WERI-Rb-1 (cell line): Measurements from ENCODE around the gene DDX60.

Experiments
- DNase-seq: peaks from one replicate; pipeline ENCODE4 v3.0.0-alpha.2; 2020
- H3K27ac ChIP-seq: fragments of 250-450 bp; sonication (Bioruptor Pico); 2 replicates; pipeline ENCODE4 v1.5.1; 2020; ENCODE audit warnings: mild to moderate bottlenecking, moderate library complexity
- H3K27me3 ChIP-seq: fragments of 250-450 bp; sonication (Bioruptor Pico); 2 replicates; pipeline ENCODE4 v1.5.1; 2021; ENCODE audit warnings: mild to moderate bottlenecking, low read depth, moderate library complexity; ENCODE audit not compliant: insufficient read depth, severe bottlenecking
- H3K36me3 ChIP-seq: fragments of 250-450 bp; sonication (Bioruptor Pico); 2 replicates; pipeline ENCODE4 v1.5.1; 2020; ENCODE audit warnings: mild to moderate bottlenecking, moderate library complexity
- H3K4me3 ChIP-seq: 2 replicates; pipeline ENCODE4 v1.5.1; 2011; ENCODE audit warnings: low read depth, mild to moderate bottlenecking, control low read depth, low read length
- H3K9me3 ChIP-seq: fragments of 250-450 bp; sonication (Bioruptor Pico); 2 replicates; pipeline ENCODE4 v1.5.1; 2021; ENCODE audit warnings: mild to moderate bottlenecking, moderate library complexity; ENCODE audit not compliant: severe bottlenecking
- CTCF ChIP-seq: IDR thresholded peaks from 2 replicates; pipeline ENCODE4 v1.5.1; 2011; ENCODE audit warnings: low read depth, mild to moderate bottlenecking, control low read depth, inconsistent platforms, low read length

The DDX60 gene

GRCh38 chr4:168318266-168318895, at the start of gene DDX60:
Gene DDX60, minus strand, starts transcription at chr4:168318752. Its CDS starts 7,493 bp downstream, at chr4:168311259.
- no peak for DNase-seq
- H3K27me3 ChIP-seq: no peaks in the 10 kb centered on the region
- no peak within 1 kb of the TSS for H3K27ac ChIP-seq
- no peaks in the 10 kb centered on the region for H3K9me3 ChIP-seq
- TF ChIP-seq CTCF: no peak
- H3K4me3 ChIP-seq: no peak within 1 kb of the TSS
- H3K36me3 ChIP-seq: no peaks in the 10 kb centered on the region

GRCh38 chr4:168367065-168367464, 48.5 kb upstream of the DDX60 start:
- DNase-seq: no peak

GRCh38 chr4:168362025-168362401, 43.5 kb upstream of the DDX60 start:
- no peak overlapping the region for H3K27ac ChIP-seq
- no peak for DNase-seq
- TF ChIP-seq CTCF: no peak
- no peak overlapping the region for H3K4me3 ChIP-seq
- H3K27me3 ChIP-seq: no peaks in the 10 kb centered on the region
- no peaks in the 10 kb centered on the region for H3K36me3 ChIP-seq
- no peaks in the 10 kb centered on the region for H3K9me3 ChIP-seq

More at GRCh38 chr4:168367065-168367464, 48.5 kb upstream of the DDX60 start:
- H3K27me3 ChIP-seq: no peaks in the 10 kb centered on the region
- no peaks in the 10 kb centered on the region for H3K36me3 ChIP-seq
- no peak for TF ChIP-seq CTCF
- no peak overlapping the region for H3K4me3 ChIP-seq
- no peak overlapping the region for H3K27ac ChIP-seq
- no peaks in the 10 kb centered on the region for H3K9me3 ChIP-seq

GRCh38 chr4:168361365-168362024, 42.9 kb upstream of the DDX60 start:
- no peaks in the 10 kb centered on the region for H3K27me3 ChIP-seq
- TF ChIP-seq CTCF: no peak
- H3K27ac ChIP-seq: no peak overlapping the region
- no peak for DNase-seq
- H3K36me3 ChIP-seq: no peaks in the 10 kb centered on the region
- H3K4me3 ChIP-seq: no peak overlapping the region
- no peaks in the 10 kb centered on the region for H3K9me3 ChIP-seq

GRCh38 chr4:168360271-168360670, 41.7 kb upstream of the DDX60 start:
- no peaks in the 10 kb centered on the region for H3K36me3 ChIP-seq
- no peaks in the 10 kb centered on the region for H3K9me3 ChIP-seq
- no peak for DNase-seq
- no peak overlapping the region for H3K4me3 ChIP-seq
- H3K27me3 ChIP-seq: no peaks in the 10 kb centered on the region
- TF ChIP-seq CTCF: no peak
- no peak overlapping the region for H3K27ac ChIP-seq

- H3K27ac ChIP-seq: no peak overlapping the region
- DNase-seq: no peak
- no peak overlapping the region for H3K4me3 ChIP-seq
- H3K9me3 ChIP-seq: no peaks in the 10 kb centered on the region
- TF ChIP-seq CTCF: no peak
- no peaks in the 10 kb centered on the region for H3K36me3 ChIP-seq
- H3K27me3 ChIP-seq: no peaks in the 10 kb centered on the region
Observed at GRCh38 chr4:168357941-168358340, 39.4 kb upstream of the DDX60 start.
